SJSA1 (cell line): ENCODE results near the gene DNAH3. TPM values are rescaled to one million over a fixed set of nuclear protein-coding genes. Genes with fewer than 3 reads are reported as not detected.
"Not testable (repeated sequence)": the region's sequence is repeated elsewhere in the genome, so short reads cannot be mapped to it uniquely, and the experiment has no call there.

Experiments
- DNase-seq, 2 experiments: peaks; one replicate each; pipeline ENCODE4 v3.0.0-alpha.2; 2015 to 2020; ENCODE audit warnings: low spot score in 2 of 2, low read depth in 1 of 2
- H3K27ac ChIP-seq: fragments of 250-450 bp; sonication (Bioruptor Pico); 2 replicates; pipeline ENCODE4 v1.5.1; 2020; ENCODE audit warnings: mild to moderate bottlenecking, moderate library complexity
- H3K27me3 ChIP-seq: fragments of 250-450 bp; sonication (Bioruptor Pico); replicated peaks from 2 replicates; pipeline ENCODE4 v1.5.1; 2020; ENCODE audit warnings: mild to moderate bottlenecking, moderate library complexity
- H3K36me3 ChIP-seq: fragments of 250-450 bp; sonication (Bioruptor Pico); 2 replicates; pipeline ENCODE4 v1.5.1; 2020; ENCODE audit warnings: mild to moderate bottlenecking
- H3K4me1 ChIP-seq: fragments of 250-450 bp; sonication (Bioruptor Pico); replicated peaks from 2 replicates; pipeline ENCODE4 v1.6.1; 2021; ENCODE audit warnings: mild to moderate bottlenecking
- H3K4me3 ChIP-seq: fragments of 250-450 bp; sonication (Bioruptor Pico); 2 replicates; pipeline ENCODE4 v1.5.1; 2020; ENCODE audit warnings: mild to moderate bottlenecking
- H3K9me3 ChIP-seq: fragments of 250-450 bp; sonication (Bioruptor Pico); replicated peaks from 2 replicates; pipeline ENCODE4 v1.5.1; 2020; ENCODE audit warnings: mild to moderate bottlenecking
- total RNA-seq: library from RNA; depleted of rRNA; stranded (reverse); fragments of >200 nt; shearing (Covaris generic); gene quantifications from 2 replicates; pipeline ENCODE4 v1.2.3, GENCODE V29; 2014

DNAH3 gene
- total RNA-seq, 1 experiment from 2014 or later: 0.03 TPM

DNA sequence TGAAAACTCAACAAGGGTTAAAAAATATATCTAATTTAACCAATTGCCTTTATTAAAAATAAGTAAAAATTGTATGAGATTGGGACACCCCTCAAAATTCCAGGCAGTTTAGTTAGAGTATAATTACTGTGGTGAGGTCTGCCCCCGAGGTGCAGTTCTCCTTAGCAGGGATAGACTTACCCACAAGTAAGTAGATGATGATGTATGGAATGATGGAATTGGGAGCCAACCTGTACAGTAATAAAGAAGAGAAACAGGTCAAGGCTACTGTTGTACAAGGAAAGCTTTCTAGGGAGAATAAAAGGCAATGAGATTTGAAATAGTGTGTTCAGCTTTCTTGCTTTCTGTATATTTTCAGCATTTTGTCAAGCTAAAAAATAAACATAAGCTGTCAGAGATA is 9.6 kb upstream of the DNAH3 start:
- H3K4me3 ChIP-seq: no peak overlapping the region
- H3K36me3 ChIP-seq: peaks cover 24% of the 10 kb centered on the region
- H3K9me3 ChIP-seq: no peaks in the 10 kb centered on the region
- DNase-seq: no peak
- H3K4me1 ChIP-seq: peaks cover 18% of the 10 kb centered on the region
- H3K27me3 ChIP-seq: no peaks in the 10 kb centered on the region
- H3K27ac ChIP-seq: no peak overlapping the region

DNA sequence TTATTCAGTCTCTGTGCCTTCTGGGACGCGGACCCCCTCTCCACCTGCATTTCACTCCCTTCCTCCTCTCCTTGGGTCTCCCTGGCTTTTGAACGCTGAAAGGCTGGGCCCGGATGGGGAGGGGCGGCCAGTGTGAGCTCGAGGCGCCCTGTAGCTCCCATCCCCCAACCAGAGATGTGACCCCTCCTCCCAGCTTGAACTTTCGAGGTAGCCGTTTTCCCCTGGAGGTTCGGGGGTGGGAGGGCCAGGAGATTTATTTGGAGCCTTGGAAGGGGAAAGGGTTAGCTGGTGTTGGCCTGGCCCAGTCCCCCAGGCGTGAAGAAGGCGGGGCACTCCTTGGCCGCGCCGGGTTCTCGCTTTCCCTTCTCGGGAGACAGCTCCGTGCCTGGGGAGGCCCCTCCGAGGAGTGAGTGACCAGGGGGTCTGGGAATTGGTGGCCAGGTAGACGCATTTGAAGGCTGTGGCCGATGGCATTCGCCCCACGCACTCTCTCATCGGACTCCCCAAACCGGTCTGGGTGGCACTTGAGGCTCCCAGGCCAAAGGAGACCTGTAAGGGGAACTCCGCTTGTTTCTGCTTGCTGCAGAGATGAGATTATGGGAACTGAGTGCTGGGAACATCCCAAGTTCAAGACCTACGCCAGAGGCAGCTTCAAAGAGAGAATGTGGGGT is 8.8 kb upstream of the DNAH3 start:
- H3K27ac ChIP-seq: no peak overlapping the region

DNA sequence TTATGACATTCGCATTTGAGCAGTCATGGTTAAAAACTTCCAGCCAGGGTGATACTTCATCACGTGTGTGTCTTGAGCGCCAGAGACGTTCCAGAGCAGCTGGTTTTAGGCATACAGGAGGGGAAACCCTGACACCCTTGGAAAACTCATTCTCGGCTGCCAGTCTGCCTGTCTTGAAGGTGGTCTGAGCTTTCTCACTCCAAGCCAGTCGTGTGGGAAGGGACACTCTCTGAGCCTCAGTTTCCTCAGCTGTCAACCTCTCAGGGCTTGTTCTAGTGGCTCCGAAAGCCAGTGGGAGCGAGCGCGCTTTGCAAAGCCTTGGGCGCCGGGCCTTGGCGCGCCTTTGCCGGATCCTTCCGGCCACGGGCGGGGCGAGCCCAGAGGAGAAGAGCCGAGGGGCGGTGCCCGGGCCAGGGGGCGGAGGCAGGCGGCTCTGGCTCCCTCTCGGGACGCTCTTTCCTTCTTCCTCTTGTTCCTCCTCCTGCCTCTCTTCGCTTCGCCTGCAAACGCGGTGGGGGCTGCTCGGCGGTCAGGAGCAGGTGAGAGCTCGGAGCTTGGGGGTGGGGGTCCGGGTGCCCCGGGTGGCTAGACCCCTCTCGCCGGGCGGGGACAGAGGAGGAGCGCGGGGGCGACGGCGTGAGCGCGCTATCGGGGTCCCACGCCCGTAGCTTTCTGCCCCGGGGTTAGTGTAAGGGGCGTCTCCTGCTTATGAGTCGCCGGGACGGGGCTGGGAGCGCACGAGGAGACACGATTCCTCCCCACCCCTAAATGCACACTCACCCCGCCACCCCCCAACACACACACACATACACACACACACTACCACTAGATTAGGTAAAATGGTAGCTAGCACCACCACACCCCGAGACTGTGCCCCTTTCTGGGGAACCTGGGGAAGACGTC is 7.8 kb upstream of the DNAH3 start, which contains the start of gene LDAF1:
LDAF1 (plus strand) TSS at position 467 of the 903 bp plus-strand sequence. CDS start 2,509 bp downstream, outside the sequence.
- Histone ChIP-seq H3K36me3 (peaks cover 18% of the 10 kb centered on the region), H3K27ac (0 out of 2 replicates have a peak within 1 kb of the TSS, but pooled peaks have one; percentile 17), H3K27me3 (no peaks in the 10 kb centered on the region), H3K9me3 (no peaks in the 10 kb centered on the region), H3K4me3 (peak within 1 kb of the TSS; percentile 53), H3K4me1 (peaks cover 18% of the 10 kb centered on the region)
- DNase-seq: peak; percentile 72 to 79

More for the DNA sequence above, 8.8 kb upstream of the DNAH3 start:
- Histone ChIP-seq H3K36me3 (peaks cover 24% of the 10 kb centered on the region), H3K27me3 (no peaks in the 10 kb centered on the region), H3K9me3 (no peaks in the 10 kb centered on the region), H3K4me1 (peaks cover 18% of the 10 kb centered on the region), H3K4me3 (peak overlapping the region; percentile 53)
- no peak for DNase-seq

DNA sequence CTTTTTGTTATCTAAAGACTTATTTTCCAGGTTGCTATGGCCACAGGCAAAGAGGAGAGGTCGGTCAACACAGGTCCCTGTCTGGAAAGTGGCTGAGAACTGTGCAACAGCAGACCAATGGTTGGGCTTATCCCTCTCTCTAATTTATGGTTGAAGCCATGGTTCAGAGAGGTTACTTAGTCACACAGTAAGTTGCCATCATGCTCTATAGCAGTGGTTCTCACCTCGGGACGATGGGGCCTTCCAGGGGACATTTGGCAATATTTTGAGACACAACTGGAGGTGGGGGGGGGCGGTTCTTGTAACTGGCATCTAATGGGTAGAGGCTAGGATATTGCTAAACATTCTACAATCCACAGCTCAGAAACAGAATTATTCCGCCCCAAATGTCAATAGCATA is 7.0 kb upstream of the DNAH3 start:
- Histone ChIP-seq H3K36me3 (peaks cover 11% of the 10 kb centered on the region), H3K4me1 (peaks cover 18% of the 10 kb centered on the region), H3K4me3 (no peak overlapping the region), H3K27ac (no peak overlapping the region), H3K9me3 (no peaks in the 10 kb centered on the region), H3K27me3 (no peaks in the 10 kb centered on the region)
- no peak for DNase-seq

DNA sequence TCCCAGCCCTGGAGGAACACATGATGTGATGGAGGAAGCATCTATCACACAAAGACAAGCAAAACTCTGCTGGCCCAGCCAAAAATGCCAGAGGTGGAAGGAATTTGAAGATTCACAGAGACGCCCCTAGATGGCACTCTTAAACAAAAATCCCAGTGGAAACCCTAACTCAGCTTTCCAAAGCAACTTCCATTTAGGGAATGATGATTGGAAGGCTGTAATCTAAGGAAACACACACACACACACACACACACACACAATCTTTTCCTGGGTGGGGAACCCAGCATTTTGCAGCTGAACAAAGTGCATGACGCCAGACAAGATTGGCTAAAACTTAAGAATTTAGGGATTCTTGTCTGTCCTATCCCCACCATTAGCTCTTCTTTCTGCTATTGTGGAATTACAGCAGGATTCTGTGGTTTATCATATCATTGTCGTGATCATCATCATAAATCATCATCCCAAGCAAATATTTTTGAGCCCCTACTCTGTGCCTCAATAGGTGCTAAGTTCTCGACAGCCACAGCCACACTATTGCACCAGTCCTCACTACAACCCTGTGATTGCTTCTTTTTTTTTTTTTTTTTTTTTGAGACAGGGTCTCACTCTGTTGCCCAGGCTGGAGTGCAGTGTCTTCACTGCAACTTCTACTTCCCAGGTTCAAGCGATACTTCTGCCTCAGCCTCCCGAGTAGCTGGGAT is 6.3 kb upstream of the DNAH3 start:
- DNase-seq: peak; percentile 53 to 54
- H3K4me3 ChIP-seq: no peak overlapping the region
- no peaks in the 10 kb centered on the region for H3K27me3 ChIP-seq
- no peak overlapping the region for H3K27ac ChIP-seq
- H3K9me3 ChIP-seq: no peaks in the 10 kb centered on the region
- peaks cover 18% of the 10 kb centered on the region for H3K4me1 ChIP-seq
- H3K36me3 ChIP-seq: peaks cover 6% of the 10 kb centered on the region; the same call in 1 of the 2 replicates

DNA sequence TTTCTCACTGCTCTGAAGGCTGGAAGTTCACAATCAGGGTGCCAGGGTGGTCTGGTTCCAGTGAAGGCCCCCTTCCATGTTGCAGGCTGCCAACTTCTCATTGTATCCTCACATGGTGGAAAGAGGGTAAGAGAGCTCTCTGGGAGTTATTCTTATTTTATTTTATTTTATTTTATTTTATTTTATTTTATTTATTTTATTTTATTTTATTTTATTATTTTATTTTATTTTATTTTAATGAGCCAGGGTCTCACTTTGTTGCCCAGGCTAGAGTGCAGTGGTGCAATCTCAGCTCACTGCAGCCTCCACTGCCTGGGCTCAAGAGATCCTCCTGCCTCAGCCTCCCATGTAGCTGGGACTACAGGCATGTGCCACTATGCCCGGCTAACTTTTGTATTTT is 5.4 kb upstream of the DNAH3 start:
- not testable (repeated sequence) for H3K36me3 ChIP-seq, H3K9me3 ChIP-seq, H3K27me3 ChIP-seq, H3K27ac ChIP-seq, DNase-seq, H3K4me3 ChIP-seq
- H3K4me1 ChIP-seq: peaks cover 18% of the 10 kb centered on the region

DNA sequence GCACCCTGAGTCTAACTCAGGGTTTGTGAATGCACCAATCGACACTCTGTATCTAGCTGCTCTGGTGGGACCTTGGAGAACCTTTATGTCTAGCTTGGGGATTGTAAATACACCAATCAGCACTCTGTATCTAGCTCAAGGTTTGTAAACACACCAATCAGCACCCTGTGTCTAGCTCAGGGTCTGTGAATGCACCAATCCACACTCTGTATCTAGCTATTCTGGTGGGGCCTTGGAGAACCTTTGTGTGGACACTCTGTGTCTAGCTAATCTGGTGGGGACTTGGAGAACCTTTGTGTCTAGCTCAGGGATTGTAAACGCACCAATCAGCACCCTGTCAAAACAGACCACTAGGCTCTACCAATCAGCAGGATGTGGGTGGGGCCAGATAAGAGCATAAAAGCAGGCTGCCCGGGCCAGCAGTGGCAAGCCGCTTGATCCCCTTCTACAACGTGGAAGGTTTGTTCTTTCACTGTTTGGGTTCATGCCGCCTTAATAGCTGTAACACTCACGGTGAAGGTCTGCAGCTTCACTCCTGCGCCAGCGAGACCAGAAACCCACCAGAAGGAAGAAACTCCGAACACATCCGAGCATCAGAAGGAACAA is 2.6 kb upstream of the DNAH3 start:
- H3K4me3 ChIP-seq, H3K27me3 ChIP-seq, DNase-seq, H3K4me1 ChIP-seq, H3K27ac ChIP-seq, H3K9me3 ChIP-seq, H3K36me3 ChIP-seq: not testable (repeated sequence)

DNA sequence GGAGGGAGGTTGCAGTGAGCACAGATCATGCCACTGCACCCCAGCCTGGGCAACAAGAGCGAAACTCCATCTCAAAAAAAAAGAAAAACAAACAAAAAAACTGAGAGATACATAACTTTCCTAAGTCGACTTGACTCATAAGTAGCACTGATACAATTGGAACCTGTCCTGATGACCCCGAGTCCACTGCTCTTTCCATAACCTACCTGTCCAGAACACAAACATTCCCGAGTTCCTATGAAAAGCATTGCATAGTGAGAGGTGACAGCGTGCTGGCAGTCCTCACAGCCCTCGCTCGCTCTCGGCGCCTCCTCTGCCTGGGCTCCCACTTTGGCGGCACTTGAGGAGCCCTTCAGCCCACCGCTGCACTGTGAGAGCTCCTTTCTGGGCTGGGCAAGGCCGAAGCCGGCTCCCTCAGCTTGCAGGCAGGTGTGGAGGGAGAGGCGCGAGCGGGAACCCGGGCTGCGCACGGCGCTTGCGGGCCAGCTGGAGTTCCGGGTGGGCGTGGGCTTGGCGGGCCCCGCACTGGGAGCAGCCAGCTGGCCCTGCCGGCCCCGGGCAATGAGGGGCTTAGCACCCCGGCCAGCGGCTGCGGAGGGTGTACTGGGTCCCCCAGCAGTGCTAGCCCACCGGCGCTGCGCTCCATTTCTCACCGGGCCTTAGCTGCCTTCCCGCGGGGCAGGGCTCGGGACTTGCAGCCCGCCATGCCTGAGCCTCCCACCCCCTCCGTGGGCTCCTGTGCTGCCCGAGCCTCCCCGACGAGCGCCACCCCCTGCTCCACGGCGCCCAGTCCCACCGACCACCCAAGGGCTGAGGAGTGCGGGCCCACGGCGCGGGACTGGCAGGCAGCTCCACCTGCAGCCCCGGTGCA is 1.7 kb upstream of the DNAH3 start:
- H3K27ac ChIP-seq, H3K4me3 ChIP-seq, H3K4me1 ChIP-seq, H3K9me3 ChIP-seq, H3K36me3 ChIP-seq, H3K27me3 ChIP-seq, DNase-seq: not testable (repeated sequence)

DNA sequence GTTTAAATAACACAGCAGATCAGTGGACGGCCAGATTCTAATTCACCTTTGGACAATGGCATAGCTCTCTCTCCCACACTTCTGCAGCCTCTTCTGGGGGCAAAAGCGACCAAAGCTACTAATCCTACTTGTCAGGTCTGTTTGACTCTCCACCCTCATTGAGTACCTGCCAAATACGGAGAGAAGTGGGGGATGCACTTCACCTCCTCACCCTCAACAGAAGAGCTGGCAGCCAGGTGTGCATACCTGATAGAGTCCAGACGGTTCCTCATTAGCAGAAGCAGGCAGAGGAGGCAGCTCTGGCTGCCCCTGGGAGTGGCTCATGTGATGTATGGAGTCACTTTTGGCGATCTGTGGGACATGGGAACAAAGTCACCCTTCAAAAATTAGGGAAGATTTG is 4.9 kb downstream of the DNAH3 start:
- Histone ChIP-seq H3K27ac (no peak overlapping the region), H3K4me3 (no peak overlapping the region), H3K9me3 (no peaks in the 10 kb centered on the region), H3K36me3 (no peaks in the 10 kb centered on the region), H3K27me3 (peaks cover 6% of the 10 kb centered on the region), H3K4me1 (no peaks in the 10 kb centered on the region)
- no peak for DNase-seq

DNA sequence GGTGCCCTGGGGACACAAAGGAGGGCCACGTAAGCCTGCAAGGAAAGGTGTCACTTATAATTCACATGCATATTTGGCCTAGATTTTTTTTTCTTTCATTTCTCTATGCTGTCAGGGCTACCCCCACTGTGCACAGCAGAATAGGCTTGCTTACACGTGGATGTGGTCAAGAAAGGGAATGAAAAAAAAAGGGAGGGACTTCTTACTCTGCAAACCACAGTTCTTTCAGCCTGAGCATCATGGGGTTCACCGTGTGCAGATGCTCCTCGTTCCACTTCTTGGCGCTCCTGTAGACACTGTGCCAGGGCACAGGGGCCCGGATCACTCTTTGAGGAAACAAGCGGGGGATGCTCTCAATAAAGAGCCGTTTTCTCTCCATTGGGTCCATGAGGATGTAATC is 16.6 kb downstream of the DNAH3 start:
- Histone ChIP-seq H3K27ac (no peak overlapping the region), H3K4me3 (no peak overlapping the region), H3K9me3 (no peaks in the 10 kb centered on the region), H3K4me1 (no peaks in the 10 kb centered on the region), H3K27me3 (peaks cover 8% of the 10 kb centered on the region), H3K36me3 (no peaks in the 10 kb centered on the region)
- no peak for DNase-seq

DNA sequence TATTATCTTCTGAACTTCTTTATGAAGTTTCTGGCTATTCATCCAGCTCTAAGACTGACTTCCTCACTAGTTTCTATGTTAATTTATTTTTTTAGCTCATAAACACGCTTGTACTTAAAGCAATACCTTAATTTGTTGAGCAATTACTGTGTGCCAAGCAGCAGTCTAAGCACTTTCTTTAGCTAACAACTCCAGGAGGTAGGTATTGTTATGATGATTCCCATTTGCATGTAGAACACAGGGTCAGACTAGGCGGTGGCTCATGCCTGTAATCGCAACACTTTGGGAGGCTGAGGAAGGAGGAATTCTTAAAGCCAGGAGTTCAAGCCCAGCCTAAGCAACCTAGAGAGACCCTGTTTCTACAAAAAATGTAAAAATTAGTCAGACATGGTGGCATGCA is 19.8 kb downstream of the DNAH3 start:
- Histone ChIP-seq H3K9me3 (no peaks in the 10 kb centered on the region), H3K4me3 (no peak overlapping the region), H3K36me3 (no peaks in the 10 kb centered on the region), H3K4me1 (no peaks in the 10 kb centered on the region), H3K27me3 (peaks cover 17% of the 10 kb centered on the region), H3K27ac (no peak overlapping the region)
- DNase-seq: no peak

DNA sequence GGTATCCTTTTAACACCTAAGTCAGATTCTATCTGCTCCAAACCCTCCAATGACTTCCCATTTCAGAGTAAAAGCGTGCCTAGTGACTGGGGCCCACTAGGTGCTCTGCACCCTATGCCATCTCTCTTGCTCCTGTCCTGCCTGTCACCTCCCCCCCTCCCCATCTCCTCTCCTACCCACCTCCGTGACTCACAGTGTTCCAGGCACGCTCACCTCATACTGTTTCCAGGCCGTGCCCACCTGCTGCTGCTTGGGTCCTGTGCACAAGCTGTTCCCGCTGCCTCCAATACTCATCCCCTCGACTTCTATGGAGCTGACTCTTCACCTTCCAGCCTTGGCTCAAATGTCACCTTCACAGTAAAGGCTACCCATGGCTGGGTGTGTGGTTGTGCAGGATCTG is 21.7 kb downstream of the DNAH3 start:
- H3K4me1 ChIP-seq: no peaks in the 10 kb centered on the region
- no peak for DNase-seq
- H3K27ac ChIP-seq: no peak overlapping the region
- peaks cover 17% of the 10 kb centered on the region for H3K27me3 ChIP-seq
- no peaks in the 10 kb centered on the region for H3K9me3 ChIP-seq
- H3K4me3 ChIP-seq: no peak overlapping the region
- H3K36me3 ChIP-seq: no peaks in the 10 kb centered on the region

DNA sequence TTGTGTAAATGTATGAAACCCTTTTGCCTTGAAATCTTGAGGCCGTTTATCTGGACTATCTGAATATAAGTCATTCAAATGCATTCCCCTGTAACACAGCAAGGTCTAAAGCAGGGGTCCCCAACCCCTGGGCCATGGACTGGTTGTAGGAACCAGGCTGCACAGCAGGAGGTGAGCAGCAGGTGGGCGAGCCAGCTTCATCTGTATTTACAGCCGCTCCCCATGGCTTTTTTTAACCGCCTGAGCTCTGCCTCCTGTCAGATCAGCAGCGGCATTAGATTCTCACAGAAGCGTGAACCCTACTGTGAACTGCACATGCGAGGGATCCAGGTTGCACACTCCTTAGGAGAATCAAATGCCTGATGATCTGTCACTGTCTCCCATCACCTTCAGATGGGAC is 24.1 kb downstream of the DNAH3 start:
- peaks cover 8% of the 10 kb centered on the region for H3K27me3 ChIP-seq
- no peaks in the 10 kb centered on the region for H3K36me3 ChIP-seq
- no peak for DNase-seq
- no peak overlapping the region for H3K27ac ChIP-seq
- no peak overlapping the region for H3K4me3 ChIP-seq
- H3K4me1 ChIP-seq: no peaks in the 10 kb centered on the region
- H3K9me3 ChIP-seq: no peaks in the 10 kb centered on the region
